Measurements from ENCODE around the gene UNC5C. TPM values are rescaled to one million over a fixed set of nuclear protein-coding genes. Genes with fewer than 3 reads are reported as not detected.
A peak's percentile ranks its signal among the peaks of the same experiment; 100 is the strongest.

Gene UNC5C
- total and polyA plus RNA-seq, 2 of the 4 experiments (the other 2 are of a cell fraction) = under 0.01 TPM

DNA sequence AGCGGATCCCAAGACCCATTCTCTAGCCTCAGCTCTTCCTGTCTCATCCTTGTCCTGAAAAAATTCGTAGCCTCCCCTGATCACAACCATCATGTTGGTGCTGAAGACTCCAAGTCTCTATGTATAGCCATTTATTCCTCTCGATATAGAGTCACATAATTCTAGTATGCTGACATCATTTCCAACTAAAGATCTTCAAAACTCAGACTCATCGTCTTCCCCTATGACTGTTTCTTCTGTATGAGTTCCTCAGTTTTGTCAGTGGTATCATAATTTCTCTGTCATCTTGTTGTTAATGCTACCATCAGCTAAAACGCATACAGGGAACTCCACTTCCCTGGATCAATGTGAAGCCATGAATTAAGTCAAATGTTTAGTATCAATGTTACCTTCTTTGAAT is 41.2 kb downstream of the UNC5C start:
- Histone ChIP-seq H3K9me3 (ENCODE audit: control insufficient read depth, insufficient read depth, low read length) (no peaks in the 10 kb centered on the region), H2AFZ (replicated peaks; ENCODE audit: low read length, poor library complexity) (no peak overlapping the region), H3K9me1 (ENCODE audit: insufficient read depth, low read length) (no peaks in the 10 kb centered on the region), H3K18ac (ENCODE audit: low read depth, low read length) (no peak overlapping the region), H2BK120ac (ENCODE audit: low read depth, low read length) (peak overlapping the region; percentile 64), H3K4ac (ENCODE audit: low read depth, low read length) (peak overlapping the region; percentile 40; the same call in 1 of the 2 replicates), H3K4me3 (ENCODE audit: insufficient read depth, low read depth, low read length) (no peak overlapping the region), H3K27me3 (ENCODE audit: control insufficient read depth, insufficient read depth, low read length) (no peaks in the 10 kb centered on the region), H3K56ac (ENCODE audit: extremely low read depth, insufficient read depth, low read length) (no peak overlapping the region; the same call in 1 of the 2 replicates), H3K4me2 (ENCODE audit: low read depth, low read length) (no peak overlapping the region), H2BK15ac (ENCODE audit: low read depth, low read length) (no peak overlapping the region), H2BK5ac (ENCODE audit: low read depth, low read length, poor library complexity, severe bottlenecking) (no peak overlapping the region), H2AK5ac (ENCODE audit: low read depth, low read length) (no peak overlapping the region), H4K5ac (ENCODE audit: low read depth, low read length) (no peak overlapping the region), H3K4me1 (ENCODE audit: control insufficient read depth, insufficient read depth, low read length) (no peaks in the 10 kb centered on the region; the same call in 1 of the 2 replicates), H3K9ac (ENCODE audit: low read depth, low read length) (no peak overlapping the region), H2AK9ac (replicated peaks; ENCODE audit: low read depth, low read length, poor library complexity) (no peak overlapping the region), H4K8ac (ENCODE audit: low read depth in 2 of 2, low read length in 2 of 2) (no peak overlapping the region), H4K91ac (ENCODE audit: insufficient read depth, low read depth, low read length) (peak overlapping the region; percentile 70; the same call in 1 of the 2 replicates), H3K36me3 (ENCODE audit: control insufficient read depth, insufficient read depth, low read length) (no peaks in the 10 kb centered on the region), H2BK20ac (ENCODE audit: low read depth, low read length) (0 out of 2 replicates have a peak overlapping the region, but pooled peaks have one; percentile 7), H3K27ac (ENCODE audit: insufficient read depth, low read length) (no peak overlapping the region), H4K20me1 (ENCODE audit: insufficient read depth, low read length) (no peaks in the 10 kb centered on the region), H3K14ac (replicated peaks; ENCODE audit: low read depth, low read length) (no peak overlapping the region; the same call in 1 of the 2 replicates), H3K79me1 (ENCODE audit: low read depth in 1 of 2, low read length in 2 of 2) (no peaks in the 10 kb centered on the region), H3K23ac (ENCODE audit: low read depth, low read length) (no peak overlapping the region)
- DNase-seq = no peak
- no peak for ATAC-seq (ENCODE audit: low read depth)
- BruUV-seq (replicated peaks) = no TSS peak
- ChIA-PET CTCF (no interaction called here), POLR2A (ENCODE audit: unreplicated experiment) (no interaction called here)
- no CpG with 5 or more reads among the region's 5 CpGs for WGBS, 2 experiments (ENCODE audit: extremely low coverage in 2 of 2, insufficient read length in 1 of 2)
- intact Hi-C loops (cut with micrococcal nuclease) (no loop called here), in situ Hi-C loops (cut with MboI; ENCODE audit: low sequenced_read_pairs) (no loop called here), dilution Hi-C loops (cut with HindIII; ENCODE audit: low sequenced_read_pairs, unreplicated experiment) (no loop called here)
- TF ChIP-seq NFE2L2 (IDR thresholded peaks at IDR 0.05; ENCODE audit: low read depth, low read length) = no peak
